H1 (cell line): ENCODE data around the gene PRKN. TPM values are rescaled to one million over a fixed set of nuclear protein-coding genes. Genes with fewer than 3 reads are reported as not detected.

Experiments used
- CTCF ChIA-PET: fragments of 300-600 bp; sonication (Branson Sonifier 250); formaldehyde crosslinking; loops from one replicate; lab custom pipeline; 2021; ENCODE audit not compliant: partially characterized antibody; lab: Charles Lee
- POLR2A ChIA-PET: fragments of 300-600 bp; sonication (Branson Sonifier 250); formaldehyde crosslinking; loops from one replicate; lab custom pipeline; 2021; ENCODE audit warnings: inconsistent platforms; ENCODE audit not compliant: partially characterized antibody; lab: Charles Lee
- DNase-seq, 2 experiments: peaks; one replicate each; pipeline versions ENCODE4 v3.0.0 to v3.0.0-alpha.2; 2010 to 2022; ENCODE audit warnings: low spot score in 2 of 2, low read depth in 1 of 2, mixed read lengths in 1 of 2
- FAIRE-seq: peaks from 2 replicates; lab custom pipeline; 2011; peaks lifted over from hg19 to GRCh38; lab: Jason Lieb, UNC
- H2AFZ ChIP-seq: 2 replicates; pipeline ENCODE4 v1.8.1; 2012; ENCODE audit warnings: low read length, inconsistent platforms
- H2AK5ac ChIP-seq: 2 replicates; pipeline ENCODE4 v1.6.1; 2013; ENCODE audit warnings: low read depth, low read length
- H2BK120ac ChIP-seq: replicated peaks from 2 replicates; pipeline ENCODE3; 2013; ENCODE audit warnings: low read depth, low read length, inconsistent platforms
- H2BK12ac ChIP-seq: 2 replicates; pipeline ENCODE4 v1.6.1; 2013; ENCODE audit warnings: low read depth, low read length
- H2BK15ac ChIP-seq: 2 replicates; pipeline ENCODE4 v1.6.1; 2013; ENCODE audit warnings: low read length
- H2BK20ac ChIP-seq: 2 replicates; pipeline ENCODE4 v1.6.1; 2013; ENCODE audit warnings: low read length
- H2BK5ac ChIP-seq: 2 replicates; pipeline ENCODE4 v1.6.1; 2013; ENCODE audit warnings: low read depth, low read length
- H3K14ac ChIP-seq: 2 replicates; pipeline ENCODE4 v1.6.1; 2013; ENCODE audit warnings: inconsistent platforms; ENCODE audit not compliant: insufficient read length
- H3K18ac ChIP-seq: 2 replicates; pipeline ENCODE4 v1.6.1; 2013; ENCODE audit warnings: low read length; ENCODE audit errors: extremely low read depth
- H3K23ac ChIP-seq: 2 replicates; pipeline ENCODE4 v1.6.1; 2013; ENCODE audit warnings: inconsistent platforms; ENCODE audit not compliant: insufficient read length
- H3K23me2 ChIP-seq: 2 replicates; pipeline ENCODE4 v1.6.1; 2013; ENCODE audit warnings: low read depth, low read length
- H3K27ac ChIP-seq: 2 replicates; pipeline ENCODE4 v1.6.1; 2011; ENCODE audit warnings: low read depth, low read length, inconsistent platforms
- H3K27me3 ChIP-seq, 4 experiments: replicated peaks in 1 of 4; 1 replicate in 1 of 4; 2 replicates in 3 of 4; pipeline versions ENCODE4 v1.6.1 to v1.8.1; 2011 to 2013; ENCODE audit warnings: low read length in 3 of 4, mild to moderate bottlenecking in 3 of 4, inconsistent platforms in 2 of 4, mixed read lengths in 2 of 4, moderate library complexity in 1 of 4; ENCODE audit not compliant: control insufficient read depth in 3 of 4, insufficient read depth in 3 of 4; ENCODE audit errors: extremely low read depth in 1 of 4
- H3K36me3 ChIP-seq, 4 experiments: 2 replicates each; pipeline versions ENCODE4 v1.6.1 to v1.8.1; 2011 to 2013; ENCODE audit warnings: mild to moderate bottlenecking in 4 of 4, low read length in 3 of 4, moderate library complexity in 2 of 4, control low read depth in 1 of 4, inconsistent platforms in 1 of 4; ENCODE audit not compliant: insufficient read depth in 4 of 4, control insufficient read depth in 2 of 4
- H3K4ac ChIP-seq: replicated peaks from 2 replicates; pipeline ENCODE3; 2013; ENCODE audit warnings: low read length, low read depth, mixed read lengths, inconsistent platforms; ENCODE audit not compliant: insufficient read length
- H3K4me1 ChIP-seq, 4 experiments: replicated peaks in 1 of 4; 1 replicate in 1 of 4; 2 replicates in 3 of 4; pipeline versions ENCODE4 v1.6.1 to v1.8.1; 2011 to 2013; ENCODE audit warnings: low read length in 3 of 4, inconsistent platforms in 2 of 4, mixed read lengths in 1 of 4; ENCODE audit not compliant: insufficient read depth in 4 of 4, control insufficient read depth in 3 of 4
- H3K4me2 ChIP-seq, 2 experiments: 2 replicates each; pipeline versions ENCODE4 v1.6.1 to v1.8.1; 2011 to 2013; ENCODE audit warnings: low read depth in 2 of 2, low read length in 2 of 2, control low read depth in 1 of 2, inconsistent platforms in 1 of 2, mild to moderate bottlenecking in 1 of 2; ENCODE audit not compliant: insufficient read depth in 1 of 2
- H3K4me3 ChIP-seq, 4 experiments: fragments of 200-600, 300-600 bp in 1 of 4; sonication (generic), shearing (Covaris generic), sonication (Bioruptor Twin) in 1 of 4; 2 replicates each; pipeline versions ENCODE4 v1.5.1 to v1.8.1; 2011 to 2016; ENCODE audit warnings: low read length in 4 of 4, low read depth in 3 of 4, control low read depth in 2 of 4, inconsistent platforms in 2 of 4, mild to moderate bottlenecking in 2 of 4, mixed read lengths in 1 of 4, moderate library complexity in 1 of 4; ENCODE audit not compliant: insufficient read depth in 2 of 4; ENCODE audit errors: extremely low read depth in 1 of 4
- H3K56ac ChIP-seq: replicated peaks from 2 replicates; pipeline ENCODE3; 2013; ENCODE audit warnings: low read depth, mild to moderate bottlenecking, mixed read lengths, low read length, inconsistent platforms; ENCODE audit not compliant: insufficient read length
- H3K79me1 ChIP-seq: 2 replicates; pipeline ENCODE4 v1.6.1; 2013; ENCODE audit warnings: low read depth, low read length, control low read depth
- H3K79me2 ChIP-seq, 2 experiments: 2 replicates each; pipeline versions ENCODE4 v1.6.1 to v1.8.1; 2012 to 2013; ENCODE audit warnings: low read length in 2 of 2, mild to moderate bottlenecking in 2 of 2, inconsistent platforms in 1 of 2; ENCODE audit not compliant: insufficient read depth in 2 of 2, control insufficient read depth in 1 of 2
- H3K9ac ChIP-seq, 4 experiments: replicated peaks in 1 of 4; 1 replicate in 1 of 4; 2 replicates in 3 of 4; pipeline versions ENCODE4 v1.6.1 to v1.8.1; 2011 to 2013; ENCODE audit warnings: low read depth in 3 of 4, low read length in 3 of 4, control low read depth in 2 of 4, mild to moderate bottlenecking in 2 of 4, moderate library complexity in 2 of 4, inconsistent platforms in 1 of 4; ENCODE audit errors: extremely low read depth in 1 of 4
- H3K9me3 ChIP-seq, 2 experiments: 2 replicates each; pipeline versions ENCODE4 v1.6.1 to v1.8.1; 2012 to 2013; ENCODE audit warnings: mild to moderate bottlenecking in 2 of 2, moderate library complexity in 2 of 2, control low read depth in 1 of 2, inconsistent platforms in 1 of 2, low read depth in 1 of 2, low read length in 1 of 2, mixed read lengths in 1 of 2; ENCODE audit not compliant: insufficient read depth in 2 of 2
- H4K20me1 ChIP-seq, 2 experiments: replicated peaks in 1 of 2; 2 replicates each; pipeline versions ENCODE3 to v1.8.1; 2011 to 2013; ENCODE audit warnings: inconsistent platforms in 2 of 2, low read length in 2 of 2, mild to moderate bottlenecking in 1 of 2; ENCODE audit not compliant: insufficient read depth in 2 of 2, control insufficient read depth in 1 of 2
- H4K5ac ChIP-seq: 2 replicates; pipeline ENCODE4 v1.6.1; 2013; ENCODE audit warnings: low read length, low read depth, mixed read lengths, inconsistent platforms; ENCODE audit not compliant: insufficient read length
- H4K8ac ChIP-seq: 2 replicates; pipeline ENCODE4 v1.8.0; 2013; ENCODE audit warnings: mild to moderate bottlenecking, moderate library complexity, low read length, inconsistent platforms; ENCODE audit not compliant: insufficient read depth; ENCODE audit errors: extremely low read depth
- H4K91ac ChIP-seq: replicated peaks from 2 replicates; pipeline ENCODE3; 2013; ENCODE audit warnings: low read length, mixed read lengths, inconsistent platforms; ENCODE audit not compliant: insufficient read length
- CBX5 ChIP-seq: fragments of 300-800, 300-1000 bp; sonication (generic); IDR thresholded peaks from 2 replicates; pipeline ENCODE4 v1.7.1; 2016; ENCODE audit warnings: antibody characterized with exemption, low read length, low read depth
- WGBS, 2 experiments: shearing (Covaris generic) in 1 of 2; methylation state at CpG; one replicate each; pipeline versions ENCODE4 v1.1.6 to v1.1.7; 2013 to 2015; ENCODE audit warnings: low lambda C conversion rate in 2 of 2, mixed read lengths in 2 of 2, inconsistent platforms in 1 of 2, low coverage in 1 of 2, missing lambda C conversion rate in 1 of 2; ENCODE audit not compliant: insufficient replicate concordance in 2 of 2, insufficient coverage in 1 of 2, insufficient read length in 1 of 2; ENCODE audit errors: extremely low coverage in 1 of 2, missing lambda C conversion rate in 1 of 2; 5-methylcytosine and 5-hydroxymethylcytosine counted together
- polyA plus RNA-seq, 7 experiments: library from polyadenylated mRNA; depleted of rRNA in 3 of 7; stranded (reverse) in 5 of 7; unstranded in 2 of 7; fragments of >200 nt in 5 of 7; fragments of 200-250 nt in 2 of 7; gene quantifications; 1 replicate in 5 of 7; 2 replicates in 1 of 7; 4 replicates in 1 of 7; pipeline versions ENCODE4 v1.2.1 to v1.2.3, GENCODE V29; 2011 to 2013; ENCODE audit warnings: missing spikeins in 2 of 7, mixed read lengths in 2 of 7
- total RNA-seq: library from RNA; stranded (reverse); fragmentation: NEBNext Ultra II Directional; extraction: Animal tissue kit (Norgen Biotek cat#: 25700); gene quantifications from 2 replicates; pipeline ENCODE4 v1.2.1, GENCODE V29; 2021

Gene PRKN
- total and polyA plus RNA-seq, 2 of the 8 experiments (the other 6 are each of a cell fraction or from before 2014, with no cell fraction given), result 0.13 to 0.29 TPM

DNA sequence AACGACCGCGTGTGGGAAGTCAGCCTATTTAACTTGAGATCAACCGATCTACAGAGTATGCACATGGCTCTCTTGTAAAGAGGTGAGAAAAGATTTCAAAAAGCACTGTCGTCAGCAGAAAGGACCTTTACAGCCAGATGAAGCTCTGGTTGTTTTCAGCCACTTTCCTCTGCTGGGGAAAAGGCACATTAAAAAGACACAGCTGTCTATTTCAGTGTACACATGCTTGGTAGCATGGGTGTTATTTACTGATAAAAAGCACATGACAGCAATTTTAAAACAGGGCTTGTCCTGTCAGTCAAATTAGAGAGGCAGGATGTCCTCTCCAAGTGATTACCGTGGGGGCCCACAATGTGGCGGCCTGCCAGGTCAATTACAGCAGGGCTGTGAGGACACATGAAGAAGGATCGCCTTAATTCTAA is 188.9 kb downstream of the PRKN start:
- Histone ChIP-seq H3K79me1 (no peaks in the 10 kb centered on the region), H3K23ac (no peak overlapping the region), H2AK5ac (no peak overlapping the region), H3K4me2 (no peak overlapping the region), H3K4ac (no peak overlapping the region), H3K56ac (no peak overlapping the region), H3K9me3 (no peaks in the 10 kb centered on the region), H2BK15ac (no peak overlapping the region), H2BK5ac (no peak overlapping the region), H2BK12ac (no peak overlapping the region), H2BK120ac (no peak overlapping the region), H3K27me3 (no peaks in the 10 kb centered on the region), H4K91ac (no peak overlapping the region), H3K4me3 (no peak overlapping the region), H4K5ac (no peak overlapping the region), H3K14ac (no peak overlapping the region), H3K4me1 (peaks cover 0 to 3% (median 2%) of the 10 kb centered on the region in 4 experiments; a peak in 2 of 7 replicates), H2BK20ac (no peak overlapping the region), H4K8ac (no peak overlapping the region), H3K23me2 (no peaks in the 10 kb centered on the region), H3K9ac (no peak overlapping the region), H3K18ac (no peak overlapping the region), H3K27ac (no peak overlapping the region), H3K79me2 (no peaks in the 10 kb centered on the region), H2AFZ (0 out of 2 replicates have a peak overlapping the region, but pooled peaks have one; percentile 34), H4K20me1 (no peaks in the 10 kb centered on the region), H3K36me3 (no peaks in the 10 kb centered on the region)
- CTCF ChIA-PET, result interaction anchor here (1.2 kb wide), 1 partner anchor 11 kb away, joined by 3 read pairs; no protein-coding TSS in a partner anchor
- no peak for DNase-seq
- POLR2A ChIA-PET, result no interaction called here
- 96% methylated on average over 8 of the region's 8 CpGs; no CpG with 5 or more reads in 1 of the 2 experiments for WGBS, 2 experiments
- FAIRE-seq, result no peak
- TF ChIP-seq CBX5, result no peak
